GM12874 (cell line): ENCODE data around the gene ARHGAP42.

ENCODE experiments used
- TF ChIP-seq, protein P1 (sequence below): IDR thresholded peaks from 2 replicates; pipeline ENCODE4 v1.5.1; 2011; ENCODE audit warnings: low read depth, mild to moderate bottlenecking, control low read depth, low read length, moderate library complexity; ENCODE audit not compliant: insufficient read depth

The ARHGAP42 gene

DNA sequence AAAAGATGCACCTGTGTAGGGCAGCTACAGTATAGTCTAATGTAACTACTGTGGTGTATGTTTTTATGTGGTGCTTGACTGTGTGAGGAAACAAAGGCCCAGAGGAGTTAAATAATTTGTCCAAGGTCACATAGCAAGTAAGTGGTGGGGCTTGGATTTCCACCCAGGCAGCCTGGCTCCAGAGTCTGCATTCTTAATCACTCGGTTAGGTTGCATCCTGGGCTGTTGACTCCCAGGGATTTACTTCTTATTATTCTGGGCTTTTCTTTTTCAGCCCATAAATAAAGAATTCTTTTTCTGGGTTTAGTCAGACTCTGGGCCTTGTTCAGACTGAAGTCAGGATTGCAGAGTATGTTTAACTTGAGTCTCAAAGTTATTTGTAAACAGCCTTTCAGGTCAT is 82.1 kb downstream of the ARHGAP42 start:
- TF ChIP-seq, protein P1, sequence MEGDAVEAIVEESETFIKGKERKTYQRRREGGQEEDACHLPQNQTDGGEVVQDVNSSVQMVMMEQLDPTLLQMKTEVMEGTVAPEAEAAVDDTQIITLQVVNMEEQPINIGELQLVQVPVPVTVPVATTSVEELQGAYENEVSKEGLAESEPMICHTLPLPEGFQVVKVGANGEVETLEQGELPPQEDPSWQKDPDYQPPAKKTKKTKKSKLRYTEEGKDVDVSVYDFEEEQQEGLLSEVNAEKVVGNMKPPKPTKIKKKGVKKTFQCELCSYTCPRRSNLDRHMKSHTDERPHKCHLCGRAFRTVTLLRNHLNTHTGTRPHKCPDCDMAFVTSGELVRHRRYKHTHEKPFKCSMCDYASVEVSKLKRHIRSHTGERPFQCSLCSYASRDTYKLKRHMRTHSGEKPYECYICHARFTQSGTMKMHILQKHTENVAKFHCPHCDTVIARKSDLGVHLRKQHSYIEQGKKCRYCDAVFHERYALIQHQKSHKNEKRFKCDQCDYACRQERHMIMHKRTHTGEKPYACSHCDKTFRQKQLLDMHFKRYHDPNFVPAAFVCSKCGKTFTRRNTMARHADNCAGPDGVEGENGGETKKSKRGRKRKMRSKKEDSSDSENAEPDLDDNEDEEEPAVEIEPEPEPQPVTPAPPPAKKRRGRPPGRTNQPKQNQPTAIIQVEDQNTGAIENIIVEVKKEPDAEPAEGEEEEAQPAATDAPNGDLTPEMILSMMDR = no peak

DNA sequence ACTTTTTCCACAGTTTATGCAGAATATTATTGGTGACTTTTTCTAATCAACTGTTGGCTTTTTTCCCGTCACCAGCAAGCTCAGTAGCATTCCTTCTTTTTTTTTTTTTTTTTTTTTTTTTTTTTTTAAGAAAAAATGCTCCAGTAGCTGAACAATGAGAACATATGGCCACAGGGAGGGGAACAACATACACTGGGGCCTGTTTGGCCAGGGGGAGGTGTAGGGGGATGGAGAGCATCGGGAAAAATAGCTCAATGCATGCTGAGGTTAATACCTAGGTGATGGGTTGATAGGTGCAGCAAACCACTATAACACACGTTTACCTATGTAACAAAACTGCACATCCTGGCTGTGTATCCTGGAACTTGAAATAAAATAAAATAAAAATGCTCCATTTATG is 82.5 kb downstream of the ARHGAP42 start:
- TF ChIP-seq, protein P1 = no peak

DNA sequence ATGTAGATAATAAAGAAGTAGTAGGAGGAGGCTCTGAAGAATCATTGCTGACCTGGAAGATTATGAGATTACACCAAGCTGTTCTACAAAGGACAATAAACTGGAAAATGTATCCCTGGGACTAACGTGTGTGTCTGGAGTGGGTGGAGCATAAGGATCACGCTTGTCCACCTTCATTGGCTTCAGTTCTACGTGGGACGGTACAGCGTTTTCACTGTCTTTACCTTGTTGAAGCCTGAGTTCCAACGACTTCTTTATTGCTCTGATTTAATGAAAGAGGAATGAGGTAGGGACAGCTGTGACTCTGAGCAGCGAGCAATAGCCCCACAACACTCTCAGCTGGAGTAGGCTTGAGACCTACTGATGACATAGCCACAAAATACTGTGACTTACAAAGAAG is 87.0 kb downstream of the ARHGAP42 start:
- TF ChIP-seq, protein P1 = no peak

DNA sequence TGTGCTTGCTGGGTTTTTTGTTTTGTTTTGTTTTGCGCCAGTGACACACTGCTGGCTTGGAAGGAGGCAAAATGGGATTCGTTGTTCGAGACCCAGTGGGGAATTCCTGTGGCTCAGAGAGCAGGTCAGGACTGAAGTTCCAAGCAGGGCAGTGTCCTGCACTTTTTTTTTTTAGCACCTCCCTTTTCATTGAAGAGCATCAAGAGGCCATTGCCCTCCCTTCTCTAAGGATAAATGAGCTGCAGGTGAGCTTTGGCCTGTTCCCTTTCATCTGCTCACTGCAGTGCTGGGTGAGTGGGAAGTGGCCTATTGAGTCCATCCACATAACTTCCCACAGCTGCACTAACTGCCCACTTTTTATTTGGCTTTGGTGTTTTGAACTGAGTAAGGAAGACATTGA is 87.8 kb downstream of the ARHGAP42 start:
- TF ChIP-seq, protein P1 = no peak

DNA sequence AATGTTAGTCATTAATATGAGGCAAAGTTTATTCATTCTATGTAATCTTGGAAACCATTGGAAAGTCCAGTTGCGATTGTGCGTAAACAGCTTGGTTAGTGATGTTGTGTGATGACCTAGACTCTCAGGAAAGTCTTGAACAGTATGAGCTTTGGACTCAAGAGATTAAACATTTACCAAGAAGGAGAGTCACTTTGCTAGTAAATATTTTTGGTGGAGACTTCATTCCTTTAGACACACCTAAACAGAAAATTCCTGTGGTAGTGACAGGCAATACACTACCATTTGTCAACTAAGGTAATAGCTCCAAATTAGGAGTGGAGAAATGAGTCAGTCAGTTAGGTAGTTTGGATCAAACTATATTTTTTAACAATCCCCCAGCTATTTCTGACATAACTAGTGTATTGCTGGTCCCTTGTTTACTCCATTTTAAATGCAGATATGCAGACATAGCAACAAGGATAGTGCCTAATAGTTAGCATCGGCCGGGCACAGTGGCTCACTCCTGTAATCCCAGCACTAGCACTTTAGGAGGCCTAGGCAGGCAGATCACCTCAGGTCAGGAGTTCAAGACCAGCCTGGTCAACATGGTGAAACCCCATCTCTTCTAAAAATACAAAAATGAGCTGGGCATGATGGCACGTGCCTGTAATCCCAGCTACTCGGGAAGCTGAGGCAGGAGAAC is 89.3 kb downstream of the ARHGAP42 start:
- TF ChIP-seq, protein P1 = no peak

- TF ChIP-seq, protein P1 = no peak
Measured at GRCh38 chr11:100777103-100777502, 90.0 kb downstream of the ARHGAP42 start.

DNA sequence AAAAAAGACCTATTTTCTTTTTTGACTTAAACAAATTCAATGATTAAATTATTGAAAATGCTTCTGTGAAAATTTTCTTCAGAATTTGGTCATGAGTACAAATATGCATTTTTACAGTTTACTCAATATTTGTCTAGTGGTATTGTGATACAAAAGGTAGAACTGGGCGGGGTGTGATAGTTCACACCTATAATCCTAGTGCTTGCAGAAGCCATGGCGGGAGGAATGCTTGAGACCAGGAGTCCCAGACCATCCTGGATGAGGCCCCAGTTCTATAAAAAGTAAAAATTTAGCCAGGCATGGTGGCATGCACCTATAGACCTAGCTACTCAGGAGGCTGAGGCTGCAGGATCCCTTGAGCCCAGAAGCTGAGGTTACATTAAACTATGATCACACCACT is 90.6 kb downstream of the ARHGAP42 start:
- TF ChIP-seq, protein P1 = no peak
